ENCODE data around the gene ADAMTS14.
"Not testable (repeated sequence)": the region's sequence is repeated elsewhere in the genome, so short reads cannot be mapped to it uniquely, and the experiment has no call there.

The ADAMTS14 gene, protein sequence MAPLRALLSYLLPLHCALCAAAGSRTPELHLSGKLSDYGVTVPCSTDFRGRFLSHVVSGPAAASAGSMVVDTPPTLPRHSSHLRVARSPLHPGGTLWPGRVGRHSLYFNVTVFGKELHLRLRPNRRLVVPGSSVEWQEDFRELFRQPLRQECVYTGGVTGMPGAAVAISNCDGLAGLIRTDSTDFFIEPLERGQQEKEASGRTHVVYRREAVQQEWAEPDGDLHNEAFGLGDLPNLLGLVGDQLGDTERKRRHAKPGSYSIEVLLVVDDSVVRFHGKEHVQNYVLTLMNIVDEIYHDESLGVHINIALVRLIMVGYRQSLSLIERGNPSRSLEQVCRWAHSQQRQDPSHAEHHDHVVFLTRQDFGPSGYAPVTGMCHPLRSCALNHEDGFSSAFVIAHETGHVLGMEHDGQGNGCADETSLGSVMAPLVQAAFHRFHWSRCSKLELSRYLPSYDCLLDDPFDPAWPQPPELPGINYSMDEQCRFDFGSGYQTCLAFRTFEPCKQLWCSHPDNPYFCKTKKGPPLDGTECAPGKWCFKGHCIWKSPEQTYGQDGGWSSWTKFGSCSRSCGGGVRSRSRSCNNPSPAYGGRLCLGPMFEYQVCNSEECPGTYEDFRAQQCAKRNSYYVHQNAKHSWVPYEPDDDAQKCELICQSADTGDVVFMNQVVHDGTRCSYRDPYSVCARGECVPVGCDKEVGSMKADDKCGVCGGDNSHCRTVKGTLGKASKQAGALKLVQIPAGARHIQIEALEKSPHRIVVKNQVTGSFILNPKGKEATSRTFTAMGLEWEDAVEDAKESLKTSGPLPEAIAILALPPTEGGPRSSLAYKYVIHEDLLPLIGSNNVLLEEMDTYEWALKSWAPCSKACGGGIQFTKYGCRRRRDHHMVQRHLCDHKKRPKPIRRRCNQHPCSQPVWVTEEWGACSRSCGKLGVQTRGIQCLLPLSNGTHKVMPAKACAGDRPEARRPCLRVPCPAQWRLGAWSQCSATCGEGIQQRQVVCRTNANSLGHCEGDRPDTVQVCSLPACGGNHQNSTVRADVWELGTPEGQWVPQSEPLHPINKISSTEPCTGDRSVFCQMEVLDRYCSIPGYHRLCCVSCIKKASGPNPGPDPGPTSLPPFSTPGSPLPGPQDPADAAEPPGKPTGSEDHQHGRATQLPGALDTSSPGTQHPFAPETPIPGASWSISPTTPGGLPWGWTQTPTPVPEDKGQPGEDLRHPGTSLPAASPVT

DNA sequence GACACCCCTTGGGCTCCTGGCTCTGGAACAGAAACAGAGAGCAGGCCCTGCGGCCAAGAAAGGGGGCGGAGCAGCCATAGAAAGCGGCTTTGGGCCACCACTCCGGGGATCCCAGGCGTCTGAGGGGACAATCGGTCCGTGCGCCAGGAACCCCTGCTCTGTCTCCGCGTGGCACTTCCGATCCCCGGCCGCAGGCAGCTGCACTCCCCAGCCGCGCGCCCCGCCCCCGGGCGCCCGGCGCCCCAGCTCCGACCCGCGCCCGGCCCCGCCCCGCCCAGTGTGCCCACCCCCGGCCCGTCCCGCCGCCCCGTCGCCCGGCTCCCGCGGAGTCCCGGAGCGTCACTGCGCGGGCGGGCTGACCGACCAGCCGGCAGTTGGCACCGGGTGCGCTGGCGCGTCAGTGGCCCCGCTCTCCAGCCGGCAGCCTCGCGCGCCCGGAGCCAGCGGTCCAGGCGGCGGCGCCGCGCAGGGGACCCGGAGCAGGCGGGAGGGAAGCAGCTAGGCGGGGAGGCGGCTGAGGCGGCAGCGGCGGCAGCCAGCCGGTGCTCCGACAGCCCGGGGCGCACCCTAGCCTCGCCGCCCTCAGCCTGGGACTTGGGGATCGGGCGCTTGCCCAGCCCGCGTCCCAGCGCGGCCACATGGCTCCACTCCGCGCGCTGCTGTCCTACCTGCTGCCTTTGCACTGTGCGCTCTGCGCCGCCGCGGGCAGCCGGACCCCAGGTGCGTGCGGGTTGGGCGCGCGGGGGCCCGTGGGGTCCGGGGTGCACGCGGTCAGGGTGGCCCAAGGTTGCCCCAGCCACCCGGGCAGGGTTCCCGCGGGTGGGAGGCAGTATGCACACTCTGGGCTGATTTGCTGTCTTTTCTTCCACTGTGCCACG lies at the start of gene ADAMTS14:
Gene ADAMTS14, plus strand, starts transcription at position 342 of the 878 bp plus-strand sequence. Its CDS starts 297 bp downstream, at position 639.
- DNase-seq = no peak

DNA sequence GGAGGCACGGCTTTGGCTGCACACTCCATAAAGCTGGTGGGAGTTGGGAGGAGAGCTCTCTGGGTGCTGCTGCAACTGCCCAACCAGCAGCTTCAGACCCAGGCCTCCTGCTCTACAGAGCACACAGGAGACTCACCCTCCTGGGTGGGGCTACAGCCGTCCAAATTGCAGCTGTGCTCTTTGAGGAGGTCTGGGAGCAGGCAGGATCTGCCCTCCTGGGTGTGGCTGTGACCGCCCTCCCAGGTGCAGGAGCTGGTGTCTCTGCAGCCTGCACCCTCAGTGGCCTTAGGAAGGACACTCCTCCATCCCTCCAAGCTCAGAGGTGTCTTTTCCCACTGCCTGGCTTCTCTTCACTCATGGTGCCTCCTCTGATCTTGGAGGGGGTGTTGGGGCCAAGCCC lies 49.8 kb upstream of the ADAMTS14 start:
- no peak for DNase-seq

DNA sequence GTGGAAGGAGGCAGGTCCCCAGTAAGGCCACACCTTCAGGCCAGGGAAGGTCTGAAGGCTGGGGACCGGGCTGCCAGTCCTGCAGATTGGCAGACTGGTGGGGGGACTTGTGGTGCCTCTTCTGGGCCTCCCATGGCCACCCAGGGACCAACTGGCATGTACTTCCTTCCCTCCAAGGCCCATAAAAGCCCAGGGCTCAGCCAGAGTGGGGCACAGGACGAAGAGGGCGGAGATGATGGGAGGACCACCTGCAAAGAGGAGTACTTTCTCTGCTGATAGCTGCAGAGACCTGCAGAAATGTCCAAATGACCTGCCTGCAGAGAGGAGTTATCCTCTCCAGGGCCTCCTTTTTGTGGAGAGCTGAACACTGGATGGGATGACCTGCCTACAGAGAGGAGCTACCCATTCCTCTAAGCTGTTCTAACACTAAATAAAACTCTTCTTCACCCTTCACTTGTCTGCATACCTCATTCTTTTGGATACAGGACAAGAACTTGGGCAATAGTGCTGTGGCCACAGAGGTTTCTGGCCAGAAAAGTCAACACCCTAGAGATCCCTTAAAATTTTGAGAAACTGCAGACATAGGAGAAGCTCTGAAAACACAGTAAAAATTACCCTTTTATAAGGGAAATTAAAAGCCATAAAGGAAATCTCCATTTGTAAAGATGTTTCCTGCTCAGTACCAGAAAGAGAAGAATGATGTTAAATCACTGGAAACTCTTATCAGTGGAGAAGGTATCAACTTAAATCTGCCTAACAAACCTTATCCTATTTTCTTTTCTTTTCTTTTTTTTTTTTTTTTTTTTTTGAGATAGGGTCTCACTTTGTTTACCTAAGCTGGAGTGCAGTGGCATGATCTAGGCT lies 49.1 kb upstream of the ADAMTS14 start:
- no peak for DNase-seq

DNA sequence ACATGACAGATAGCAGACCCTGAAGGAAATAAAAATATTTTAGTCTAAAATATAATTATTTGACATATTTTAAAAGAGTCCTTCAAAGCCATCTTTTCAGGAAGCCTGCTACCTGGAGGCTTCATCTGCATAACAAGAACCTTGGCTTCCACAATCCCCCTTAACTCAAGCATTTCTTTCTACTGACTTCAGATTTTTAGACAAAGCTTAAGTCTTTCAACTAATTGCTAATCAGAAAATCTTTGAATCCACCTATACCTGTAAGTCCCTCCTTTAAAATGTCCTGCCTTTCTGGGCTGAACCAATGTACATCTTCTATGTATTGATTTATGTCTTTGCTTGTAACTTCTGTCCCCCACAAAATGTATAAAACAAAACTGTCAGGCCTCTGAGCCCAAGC lies 46.2 kb upstream of the ADAMTS14 start:
- no peak for DNase-seq

DNA sequence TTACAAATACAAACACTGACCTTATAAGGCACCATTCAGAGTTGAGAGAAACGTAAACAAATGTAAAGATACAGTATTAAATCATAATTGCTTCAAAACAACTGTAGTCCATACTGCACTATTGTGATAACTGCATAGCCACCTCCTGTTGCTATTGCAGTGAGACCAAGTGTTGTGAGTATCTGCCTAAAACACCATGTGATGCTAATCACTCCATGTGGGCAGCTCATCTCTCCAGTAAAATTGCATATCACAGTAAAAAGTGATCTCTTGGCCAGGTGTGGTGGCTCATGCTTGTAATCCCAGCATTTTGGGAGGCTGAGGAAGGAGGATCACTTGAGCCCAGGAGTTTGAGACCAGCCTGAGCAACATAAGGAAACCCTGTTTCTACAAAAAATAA lies 43.0 kb upstream of the ADAMTS14 start:
- no peak for DNase-seq

DNA sequence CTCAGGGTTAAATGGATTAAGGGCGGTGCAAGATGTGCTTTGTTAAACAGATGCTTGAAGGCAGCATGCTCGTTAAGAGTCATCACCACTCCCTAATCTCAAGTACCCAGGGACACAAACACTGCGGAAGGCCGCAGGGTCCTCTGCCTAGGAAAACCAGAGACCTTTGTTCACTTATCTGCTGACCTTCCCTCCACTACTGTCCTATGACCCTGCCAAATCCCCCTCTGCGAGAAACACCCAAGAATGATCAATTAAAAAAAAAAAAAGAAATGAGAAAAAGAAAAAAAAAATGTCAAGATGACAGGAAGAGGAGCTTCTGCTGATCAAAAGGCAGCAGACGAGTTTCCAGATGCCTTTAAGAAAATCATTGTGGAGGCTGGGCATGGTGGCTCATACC lies 40.6 kb upstream of the ADAMTS14 start:
- DNase-seq = not testable (repeated sequence)

DNA sequence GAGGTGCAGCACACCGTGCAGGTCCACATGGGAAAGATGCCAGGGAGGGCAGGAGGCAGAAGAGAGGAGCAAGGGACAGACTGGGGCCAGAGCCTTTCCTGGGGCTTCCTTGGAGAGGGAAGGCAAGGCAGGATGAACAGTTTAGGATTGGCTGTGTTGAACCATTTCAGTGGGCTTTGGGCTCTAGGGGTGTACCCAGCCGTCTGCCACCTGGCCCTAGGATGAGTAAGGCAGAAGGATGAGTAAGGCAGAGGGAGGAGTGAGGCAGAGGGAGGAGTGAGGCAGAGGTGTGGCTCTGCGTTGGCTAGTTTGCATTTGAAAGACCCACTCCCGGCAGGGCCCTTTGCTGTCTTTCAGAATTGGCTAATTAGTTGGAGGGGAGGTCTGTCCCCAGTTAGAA lies 38.3 kb upstream of the ADAMTS14 start:
- no peak for DNase-seq

DNA sequence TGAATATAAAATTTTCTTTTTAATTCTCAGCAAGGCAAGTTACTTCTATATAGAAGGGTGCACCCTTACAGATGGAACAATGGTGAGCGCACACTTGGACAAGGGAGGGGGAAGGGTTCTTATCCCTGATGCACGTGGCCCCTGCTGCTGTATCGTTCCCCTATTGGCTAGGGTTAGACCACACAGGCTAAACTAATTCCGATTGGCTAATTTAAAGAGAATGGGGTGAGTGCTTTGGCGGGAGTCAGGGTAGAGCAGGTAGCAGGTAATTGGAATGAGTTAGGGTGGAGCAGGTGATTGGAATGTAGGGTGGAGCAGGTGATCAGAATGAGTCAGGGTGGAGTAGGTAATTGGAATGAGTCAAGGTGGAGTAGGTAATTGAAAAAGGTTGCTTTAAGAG lies 37.8 kb upstream of the ADAMTS14 start:
- DNase-seq = not testable (repeated sequence)

DNA sequence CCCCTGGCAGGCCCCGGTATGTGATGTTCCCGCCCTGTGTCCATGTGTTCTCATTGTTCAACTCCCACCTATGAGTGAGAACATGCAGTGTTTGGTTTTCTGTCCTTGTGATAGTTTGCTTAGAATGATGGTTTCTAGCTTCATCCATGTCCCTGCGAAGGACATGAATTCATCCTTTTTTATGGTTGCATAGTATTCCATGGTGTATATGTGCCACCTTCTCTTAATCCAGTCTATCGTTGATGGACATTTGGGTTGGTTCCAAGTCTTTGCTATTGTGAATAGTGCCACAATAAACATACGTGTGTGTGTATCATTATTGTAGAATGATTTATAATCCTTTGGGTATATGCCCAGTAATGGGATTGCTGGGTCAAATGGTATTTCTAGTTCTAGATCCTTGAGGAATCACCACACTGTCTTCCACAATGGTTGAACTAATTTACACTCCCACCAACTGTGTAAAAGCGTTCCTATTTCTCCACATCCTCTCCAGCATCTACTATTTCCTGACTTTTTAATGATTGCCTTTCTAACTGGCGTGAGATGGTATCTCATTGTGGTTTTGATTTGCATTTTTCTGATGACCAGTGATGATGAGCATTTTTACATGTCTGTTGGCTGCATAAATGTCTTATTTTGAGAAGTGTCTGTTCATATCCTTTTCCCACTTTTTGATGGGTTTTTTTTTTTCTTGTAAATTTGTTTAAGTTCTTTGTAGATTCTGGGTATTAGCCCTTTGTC lies 32.5 kb upstream of the ADAMTS14 start:
- not testable (repeated sequence) for DNase-seq

DNA sequence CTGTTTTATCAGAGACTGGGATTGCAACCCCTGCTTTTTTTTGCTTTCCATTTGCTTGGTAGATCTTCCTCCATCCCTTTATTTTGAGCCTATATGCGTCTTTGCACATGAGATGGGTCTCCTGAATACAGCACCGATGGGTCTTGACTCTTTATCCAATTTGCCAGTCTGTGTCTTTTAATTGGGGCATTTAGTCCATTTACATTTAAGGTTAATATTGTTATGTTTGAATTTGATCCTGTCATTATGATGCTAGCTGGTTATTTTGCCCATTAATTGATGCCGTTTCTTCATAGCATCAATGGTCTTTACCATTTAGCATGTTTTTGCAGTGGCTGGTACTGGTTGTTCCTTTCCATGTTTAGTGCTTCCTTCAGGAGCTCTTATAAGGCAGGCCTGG lies 29.0 kb upstream of the ADAMTS14 start:
- not testable (repeated sequence) for DNase-seq

DNA sequence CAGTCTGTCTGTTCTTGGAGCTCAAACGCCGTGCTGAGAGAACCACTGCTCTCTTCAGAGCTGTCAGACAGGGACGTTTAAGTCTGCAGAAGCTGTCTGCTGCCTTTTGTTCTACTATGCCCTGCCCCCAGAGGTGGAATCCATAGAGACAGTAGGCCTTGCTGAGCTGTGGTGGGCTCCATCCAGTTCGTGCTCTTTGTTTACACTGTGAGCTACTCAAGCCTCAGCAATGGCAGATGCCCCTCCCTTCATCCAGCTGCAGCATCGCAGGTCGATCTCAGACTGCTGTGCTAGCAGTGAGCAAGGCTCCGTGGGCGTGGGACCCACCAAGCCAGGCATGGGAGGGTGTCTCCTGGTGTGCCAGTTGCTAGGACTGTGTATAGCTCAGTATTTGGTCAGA lies 27.3 kb upstream of the ADAMTS14 start:
- not testable (repeated sequence) for DNase-seq

DNA sequence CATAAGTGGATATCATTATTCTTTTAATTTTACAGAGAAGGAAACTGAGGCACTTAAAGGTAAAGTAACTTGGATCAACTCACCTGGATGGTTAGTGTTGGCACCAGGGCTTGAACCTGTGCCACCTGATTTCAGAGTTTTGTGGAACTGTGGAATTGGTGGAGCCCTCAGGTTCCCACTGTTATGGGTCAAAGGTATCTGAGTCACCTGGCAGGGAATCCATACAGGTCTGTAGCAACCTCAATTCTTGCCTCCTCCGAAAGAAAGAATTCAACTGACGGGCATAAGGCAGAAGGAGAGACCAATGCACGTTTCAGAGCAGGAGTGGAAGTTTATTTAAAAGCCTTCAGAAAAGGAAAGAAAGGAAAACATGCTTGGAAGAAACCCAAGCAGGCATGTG lies 25.2 kb upstream of the ADAMTS14 start:
- no peak for DNase-seq

DNA sequence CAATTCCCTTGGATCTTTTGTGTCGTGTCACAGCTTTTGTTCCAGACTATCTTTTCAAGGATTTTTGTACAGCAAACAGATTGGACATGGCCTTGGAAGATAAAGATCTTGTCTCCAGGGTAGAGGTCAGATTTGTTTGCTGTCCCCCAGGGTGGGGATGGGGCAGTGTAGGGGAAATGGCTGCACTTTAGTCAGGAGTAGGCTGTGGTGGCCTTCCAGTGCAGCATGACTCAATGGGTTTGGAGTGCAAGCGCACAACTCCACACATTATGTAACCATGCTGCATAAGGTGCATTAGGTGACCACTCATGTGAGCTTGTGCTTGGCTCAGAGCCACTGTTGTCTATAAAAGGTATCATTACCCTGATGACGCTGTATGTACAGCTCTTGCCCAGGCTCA lies 23.9 kb upstream of the ADAMTS14 start:
- no peak for DNase-seq

DNA sequence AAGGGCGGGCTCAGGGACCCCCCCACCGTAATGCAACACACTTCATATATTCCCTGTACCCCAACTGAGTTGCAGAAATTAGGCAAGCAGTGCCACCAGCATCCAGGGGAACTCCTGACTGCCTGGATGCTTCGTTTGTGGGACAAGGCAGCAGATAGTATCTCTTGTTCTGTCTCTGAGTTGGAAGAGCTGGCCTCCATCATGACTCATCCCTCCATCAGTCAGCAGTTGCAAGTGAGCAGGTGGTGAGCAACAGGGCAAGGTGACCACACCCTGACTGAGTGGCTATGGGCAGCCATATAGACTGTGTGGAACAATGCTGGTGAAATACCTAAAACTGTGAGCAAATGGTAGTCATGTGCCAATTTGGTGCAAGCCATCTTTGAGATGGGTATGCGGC lies 22.8 kb upstream of the ADAMTS14 start:
- DNase-seq = no peak

DNA sequence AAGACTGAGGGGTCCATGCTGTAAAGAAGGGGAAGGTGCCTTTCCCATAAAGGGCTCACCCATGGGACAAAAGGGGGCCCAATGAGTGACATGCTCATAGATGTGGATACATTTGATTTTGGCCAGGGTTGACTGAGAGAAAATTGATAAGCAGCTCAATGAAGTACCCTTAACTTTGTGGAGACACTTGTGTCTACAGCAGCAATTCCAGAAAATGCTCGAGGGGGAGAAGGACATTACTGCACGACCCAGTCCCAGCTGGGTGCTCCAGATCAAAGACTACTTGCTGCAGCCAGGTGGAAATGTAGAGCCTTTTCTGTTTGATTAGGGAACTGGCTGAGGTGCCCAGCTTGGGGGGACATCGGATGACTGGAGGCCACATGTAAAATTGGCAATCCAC lies 22.2 kb upstream of the ADAMTS14 start:
- DNase-seq = no peak

DNA sequence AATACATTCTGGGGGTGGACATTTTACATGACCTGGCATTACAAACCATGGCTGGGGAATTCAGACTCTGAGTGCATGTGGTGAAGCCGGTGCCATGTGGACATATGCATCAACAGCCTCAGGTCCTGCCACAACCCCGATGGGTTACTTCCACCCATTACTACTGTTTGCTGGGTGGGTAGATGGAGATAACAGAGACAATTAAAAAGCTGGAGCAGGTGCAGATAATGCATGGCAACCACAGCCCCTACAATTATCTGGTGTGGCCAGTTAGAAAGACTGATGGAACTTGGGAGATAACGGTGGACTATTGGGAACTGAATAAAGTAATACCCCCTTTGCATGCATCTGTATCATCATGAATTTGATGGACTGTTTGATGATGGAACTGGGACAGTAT lies 21.6 kb upstream of the ADAMTS14 start:
- no peak for DNase-seq

DNA sequence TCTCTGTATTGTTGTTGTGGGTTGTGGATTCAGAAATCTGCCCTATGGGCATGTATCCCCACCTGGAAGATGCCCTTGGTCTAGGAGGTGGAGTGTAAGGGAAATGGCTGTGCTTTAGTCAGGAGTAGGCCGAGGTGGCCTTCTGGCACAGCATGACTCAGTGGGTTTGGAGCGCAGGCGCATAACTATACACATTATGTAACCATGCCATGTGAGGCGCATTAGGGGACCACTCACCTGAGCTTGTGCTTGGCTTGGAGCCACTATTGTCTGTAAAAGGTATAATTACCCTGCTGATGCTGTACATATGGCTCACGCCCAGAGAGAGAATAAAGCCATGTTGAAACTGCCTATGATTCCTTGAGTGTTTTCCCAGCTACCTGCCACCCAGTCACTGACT lies 20.6 kb upstream of the ADAMTS14 start:
- no peak for DNase-seq

DNA sequence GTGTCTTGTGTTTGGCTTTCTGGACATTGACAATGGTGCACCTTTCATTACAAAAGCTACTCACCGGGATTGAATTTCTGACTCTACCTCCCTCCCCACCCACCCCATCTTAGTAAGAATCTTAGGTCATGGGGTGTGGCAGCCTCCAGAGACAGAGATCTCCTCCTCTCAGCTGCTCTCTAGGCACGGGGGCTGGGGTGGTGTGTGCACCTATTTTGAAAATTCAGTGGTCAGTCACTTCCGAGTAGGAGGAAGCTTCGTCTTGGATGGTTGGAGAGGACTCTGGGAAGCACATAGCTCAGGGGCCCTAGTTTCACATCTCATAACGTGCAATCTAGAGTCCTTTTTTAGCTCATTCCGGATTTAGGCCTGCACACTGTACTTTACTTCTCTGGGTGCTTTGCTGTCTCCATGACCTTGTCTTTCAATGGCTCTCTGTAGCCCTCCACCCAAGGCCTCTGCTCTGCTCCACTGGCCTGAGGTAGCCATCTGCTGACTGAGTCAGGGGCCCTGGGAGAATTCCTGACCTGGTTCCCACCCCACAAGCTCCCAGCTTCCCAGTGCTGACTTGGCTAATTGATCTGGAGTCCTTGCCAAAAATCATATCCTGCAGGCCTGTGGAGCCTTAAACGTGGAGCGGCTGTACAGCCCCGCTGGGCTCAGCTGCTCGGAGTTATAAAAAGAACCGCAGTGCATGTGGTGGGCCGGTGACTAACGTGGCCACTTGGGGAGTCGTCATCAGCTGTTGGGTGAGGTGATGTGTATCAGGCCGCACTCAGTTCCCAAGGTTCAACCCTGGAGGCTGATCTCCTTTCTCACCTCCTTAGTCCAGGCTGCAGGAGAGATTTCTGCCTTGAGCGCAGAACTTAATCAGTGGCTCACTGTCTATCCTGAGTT lies 19.3 kb upstream of the ADAMTS14 start:
- DNase-seq = no peak

DNA sequence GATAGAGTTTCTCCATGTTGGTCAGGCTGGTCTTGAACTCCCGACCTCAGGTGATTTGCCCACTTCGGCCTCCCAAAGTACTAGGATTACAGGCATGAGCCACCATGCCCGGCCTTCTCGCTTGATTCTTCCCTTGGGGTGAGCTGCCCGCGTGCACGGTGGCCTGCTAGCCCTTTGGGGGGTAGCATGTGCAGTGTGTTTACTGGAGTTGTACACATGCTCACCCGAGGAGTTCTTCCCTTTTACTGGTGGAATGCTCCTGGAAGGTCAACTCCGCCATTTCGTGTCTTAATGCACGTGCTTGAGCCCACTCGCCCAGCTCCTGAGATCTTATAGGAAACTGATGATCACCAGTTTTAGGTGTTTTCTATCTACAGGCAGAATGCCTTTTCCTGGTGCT lies 17.0 kb upstream of the ADAMTS14 start:
- no peak for DNase-seq
